CD14-positive monocyte (primary cell): ENCODE measurements around the gene SNX13. TPM values are rescaled to one million over a fixed set of nuclear protein-coding genes. Genes with fewer than 3 reads are reported as not detected.

Source experiments
- DNase-seq, 3 donors: peaks; one replicate each; pipeline ENCODE4 v3.0.0-alpha.2; 2011 to 2022
- H2AFZ ChIP-seq: 2 replicates; pipeline ENCODE4 v1.6.0; 2012; ENCODE audit warnings: mild to moderate bottlenecking, low read depth, low read length, inconsistent platforms; ENCODE audit not compliant: insufficient read depth, poor library complexity, severe bottlenecking
- H3K27ac ChIP-seq, 2 donors: 1 replicate in 1 of 2; 2 replicates in 1 of 2; pipeline ENCODE4 v1.5.1; 2012 to 2013; ENCODE audit warnings: low read length in 2 of 2, control low read depth in 1 of 2, inconsistent platforms in 1 of 2, low read depth in 1 of 2, mild to moderate bottlenecking in 1 of 2
- H3K27me3 ChIP-seq, 2 donors: one replicate each; pipeline versions ENCODE4 v1.6.0 to v1.6.1; 2011 to 2013; ENCODE audit warnings: low read length in 2 of 2; ENCODE audit not compliant: control insufficient read depth in 2 of 2, insufficient read depth in 2 of 2
- H3K36me3 ChIP-seq, 2 donors: replicated peaks in 1 of 2; 1 replicate in 1 of 2; 2 replicates in 1 of 2; pipeline versions ENCODE4 v1.5.1 to v1.6.1; 2012 to 2013; ENCODE audit warnings: low read length in 2 of 2, control low read depth in 1 of 2, inconsistent platforms in 1 of 2, mild to moderate bottlenecking in 1 of 2; ENCODE audit not compliant: insufficient read depth in 2 of 2, control insufficient read depth in 1 of 2
- H3K4me1 ChIP-seq, 2 donors: 1 replicate in 1 of 2; 2 replicates in 1 of 2; pipeline versions ENCODE4 v1.5.1 to v1.6.1; 2012 to 2013; ENCODE audit warnings: low read length in 2 of 2, control low read depth in 1 of 2, inconsistent platforms in 1 of 2, mild to moderate bottlenecking in 1 of 2, moderate library complexity in 1 of 2; ENCODE audit not compliant: insufficient read depth in 2 of 2, control insufficient read depth in 1 of 2
- H3K4me2 ChIP-seq: replicated peaks from 2 replicates; pipeline ENCODE3; 2012; ENCODE audit warnings: low read length, moderate library complexity, mild to moderate bottlenecking; ENCODE audit not compliant: poor library complexity, severe bottlenecking; ENCODE audit errors: extremely low read depth
- H3K4me3 ChIP-seq, 3 experiments: fragments of 200-600 bp in 1 of 3; sonication (generic) in 1 of 3; replicated peaks in 1 of 3; 1 replicate in 2 of 3; 2 replicates in 1 of 3; pipeline ENCODE4 v1.5.1; 2011 to 2013; ENCODE audit warnings: low read length in 3 of 3, mild to moderate bottlenecking in 3 of 3, control low read depth in 2 of 3, low read depth in 2 of 3, inconsistent platforms in 1 of 3, moderate library complexity in 1 of 3
- H3K79me2 ChIP-seq: 2 replicates; pipeline ENCODE4 v1.6.0; 2012; ENCODE audit warnings: mild to moderate bottlenecking, control low read depth, inconsistent platforms, low read length, moderate library complexity; ENCODE audit not compliant: insufficient read depth
- H3K9ac ChIP-seq: 2 replicates; pipeline ENCODE4 v1.6.0; 2017; ENCODE audit warnings: low read length, mild to moderate bottlenecking; ENCODE audit not compliant: insufficient read depth, poor library complexity, severe bottlenecking
- H3K9me3 ChIP-seq, 2 donors: replicated peaks in 1 of 2; 1 replicate in 1 of 2; 2 replicates in 1 of 2; pipeline versions ENCODE4 v1.5.1 to v1.6.1; 2012 to 2013; ENCODE audit warnings: low read length in 2 of 2, control low read depth in 1 of 2; ENCODE audit not compliant: control insufficient read depth in 1 of 2, insufficient read depth in 1 of 2
- H4K20me1 ChIP-seq: 2 replicates; pipeline ENCODE4 v1.6.0; 2012; ENCODE audit warnings: mild to moderate bottlenecking, low read length, control low read depth, moderate library complexity; ENCODE audit not compliant: insufficient read depth
- H3K27ac Mint-ChIP-seq, 7 donors: one replicate each; pipeline ENCODE4 v1.8.0; 2020; ENCODE audit warnings: mild to moderate bottlenecking in 7 of 7, mixed read lengths in 7 of 7, moderate library complexity in 6 of 7, inconsistent platforms in 2 of 7
- H3K27me3 Mint-ChIP-seq, 3 donors: one replicate each; pipeline ENCODE4 v1.8.0; 2021 to 2022; ENCODE audit warnings: low read depth in 3 of 3, mild to moderate bottlenecking in 3 of 3, mixed read lengths in 3 of 3, moderate library complexity in 3 of 3, inconsistent platforms in 1 of 3
- H3K36me3 Mint-ChIP-seq, 2 donors: one replicate each; pipeline ENCODE4 v1.8.0; 2020; ENCODE audit warnings: mixed read lengths in 2 of 2, inconsistent platforms in 1 of 2, mild to moderate bottlenecking in 1 of 2
- H3K4me1 Mint-ChIP-seq: one replicate; pipeline ENCODE4 v1.8.0; 2020; ENCODE audit warnings: mild to moderate bottlenecking, mixed read lengths
- H3K4me3 Mint-ChIP-seq, 2 donors: one replicate each; pipeline ENCODE4 v1.8.0; 2020; ENCODE audit warnings: mild to moderate bottlenecking in 2 of 2, mixed read lengths in 2 of 2, moderate library complexity in 1 of 2
- H3K9me3 Mint-ChIP-seq, 7 donors: one replicate each; pipeline ENCODE4 v1.8.0; 2020 to 2022; ENCODE audit warnings: mixed read lengths in 7 of 7, mild to moderate bottlenecking in 6 of 7, moderate library complexity in 6 of 7, inconsistent platforms in 2 of 7
- CTCF ChIP-seq: fragments of 200-600 bp; IDR thresholded peaks from one replicate; pipeline ENCODE4 v1.8.0; 2022; ENCODE audit warnings: antibody characterized with exemption, mild to moderate bottlenecking
- WGBS: methylation state at CpG from one replicate; pipeline ENCODE4 v1.1.5; 2013; ENCODE audit warnings: missing lambda C conversion rate; ENCODE audit not compliant: insufficient coverage; 5-methylcytosine and 5-hydroxymethylcytosine counted together
- intact Hi-C, 2 donors: fragments of 100-400 bp; cut with micrococcal nuclease; formaldehyde crosslinking; loops; one replicate each; pipeline versions ENCODE4 v1.15.0 to v1.15.1; 2023
- polyA plus RNA-seq, 3 donors: library from polyadenylated mRNA; depleted of rRNA in 1 of 3; unstranded in 2 of 3; stranded (reverse) in 1 of 3; fragments of 300-500 nt in 2 of 3; fragments of >200 nt in 1 of 3; fragmentation: Illumina TruSeq in 2 of 3; gene quantifications; 1 replicate in 2 of 3; 2 replicates in 1 of 3; pipeline ENCODE4 v1.2.3, GENCODE V29; 2012 to 2021

SNX13 gene
- polyA plus RNA-seq, 3 donors = 12.1 to 31.3 (median 17.4) TPM

GRCh38 chr7:17934094-17934493, 6.2 kb downstream of the SNX13 start:
- intact Hi-C loops = loop anchor here in 1 of 2 donors (10.0 kb wide), 1 partner anchor 159 kb away; no protein-coding TSS in a partner anchor

DNA sequence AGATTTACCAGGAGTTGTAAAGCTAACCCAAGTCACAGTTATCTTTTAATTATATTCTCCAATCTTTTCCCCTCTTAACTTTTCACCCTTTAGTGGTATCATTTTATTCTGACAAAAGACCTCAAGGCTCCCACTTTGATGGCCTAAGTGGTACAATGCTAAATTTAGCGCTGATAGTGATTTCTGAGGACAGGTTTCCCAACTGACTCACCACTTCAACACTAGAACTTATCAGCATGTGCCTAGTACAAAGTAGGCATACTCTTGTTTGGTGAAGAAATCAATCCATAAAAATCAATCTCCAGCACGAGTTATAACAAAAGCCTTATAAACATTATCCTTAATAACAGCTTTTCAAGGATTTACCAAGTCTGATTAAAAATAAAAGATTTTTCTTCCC, 7.5 kb downstream of the SNX13 start:
- peaks cover 4 to 5% of the 10 kb centered on the region in 2 donors for H3K36me3 Mint-ChIP-seq
- intact Hi-C loops = loop anchor here in 1 of 2 donors (10.0 kb wide), 1 partner anchor 158 kb away; no protein-coding TSS in a partner anchor
- peaks cover 45% of the 10 kb centered on the region for H3K4me1 Mint-ChIP-seq
- no peak overlapping the region for H2AFZ ChIP-seq
- peaks cover 100% of the 10 kb centered on the region for H3K79me2 ChIP-seq
- H3K36me3 ChIP-seq = no peaks in the 10 kb centered on the region
- H3K4me1 ChIP-seq = peaks cover 16 to 26% of the 10 kb centered on the region in 2 donors
- H4K20me1 ChIP-seq = peaks cover 92% of the 10 kb centered on the region
- no peak overlapping the region for H3K4me3 ChIP-seq
- H3K9me3 ChIP-seq = no peaks in the 10 kb centered on the region
- DNase-seq = no peak
- no peaks in the 10 kb centered on the region for H3K27me3 ChIP-seq
- no peak overlapping the region for H3K9ac ChIP-seq
- no peak overlapping the region for H3K27ac ChIP-seq
- no peak for TF ChIP-seq CTCF
- WGBS = no CpG with 5 or more reads among the region's 2 CpGs
- H3K9me3 Mint-ChIP-seq = no peaks in the 10 kb centered on the region
- no peaks in the 10 kb centered on the region for H3K27me3 Mint-ChIP-seq
- H3K4me2 ChIP-seq = no peak overlapping the region
- no peak overlapping the region for H3K27ac Mint-ChIP-seq
- no peak overlapping the region for H3K4me3 Mint-ChIP-seq

More at GRCh38 chr7:17934094-17934493, 6.2 kb downstream of the SNX13 start:
- H3K27ac Mint-ChIP-seq = peak overlapping the region in 5 of 7 donors; percentile 18 to 81 (median 62)
- DNase-seq = no peak
- H3K27ac ChIP-seq = no peak overlapping the region
- no peak overlapping the region for H2AFZ ChIP-seq
- no peak overlapping the region for H3K4me3 Mint-ChIP-seq
- peaks cover 25 to 39% of the 10 kb centered on the region in 2 donors for H3K4me1 ChIP-seq
- H3K36me3 ChIP-seq = no peaks in the 10 kb centered on the region
- no peak overlapping the region for H3K9ac ChIP-seq
- no peak for TF ChIP-seq CTCF
- no peak overlapping the region for H3K4me2 ChIP-seq
- H3K27me3 ChIP-seq = no peaks in the 10 kb centered on the region
- H3K4me3 ChIP-seq = no peak overlapping the region
- H3K27me3 Mint-ChIP-seq = no peaks in the 10 kb centered on the region
- H3K36me3 Mint-ChIP-seq = peaks cover 4 to 5% of the 10 kb centered on the region in 2 donors
- peaks cover 52% of the 10 kb centered on the region for H3K4me1 Mint-ChIP-seq
- no peaks in the 10 kb centered on the region for H3K9me3 ChIP-seq
- WGBS = no CpG with 5 or more reads among the region's 2 CpGs
- H4K20me1 ChIP-seq = peaks cover 87% of the 10 kb centered on the region
- peaks cover 100% of the 10 kb centered on the region for H3K79me2 ChIP-seq
- no peaks in the 10 kb centered on the region for H3K9me3 Mint-ChIP-seq
